NB4 (cell line): ENCODE measurements around the gene NDUFAF8.

ENCODE experiments used
- CTCF ChIP-seq: IDR thresholded peaks from one replicate; pipeline ENCODE4 v1.5.1; 2012; ENCODE audit warnings: low read depth, low read length
- MAX ChIP-seq: IDR thresholded peaks from 2 replicates; pipeline ENCODE4 v1.6.1; 2011; ENCODE audit warnings: low read depth, low read length
- MYC ChIP-seq: IDR thresholded peaks from 2 replicates; pipeline ENCODE4 v1.6.1; 2011; ENCODE audit warnings: low read depth, low read length
- POLR2A ChIP-seq: IDR thresholded peaks from 2 replicates; pipeline ENCODE4 v1.6.1; 2011; ENCODE audit warnings: mild to moderate bottlenecking; ENCODE audit not compliant: insufficient read length; ENCODE audit errors: extremely low read depth

GRCh38 chr17:81206166-81206565 lies 33.0 kb upstream of the NDUFAF8 start:
- TF ChIP-seq CTCF: no peak
- no peak for TF ChIP-seq POLR2A
- TF ChIP-seq MAX: no peak
- no peak for TF ChIP-seq MYC
